Measurements from ENCODE around the gene LAMA3.

LAMA3 gene

DNA sequence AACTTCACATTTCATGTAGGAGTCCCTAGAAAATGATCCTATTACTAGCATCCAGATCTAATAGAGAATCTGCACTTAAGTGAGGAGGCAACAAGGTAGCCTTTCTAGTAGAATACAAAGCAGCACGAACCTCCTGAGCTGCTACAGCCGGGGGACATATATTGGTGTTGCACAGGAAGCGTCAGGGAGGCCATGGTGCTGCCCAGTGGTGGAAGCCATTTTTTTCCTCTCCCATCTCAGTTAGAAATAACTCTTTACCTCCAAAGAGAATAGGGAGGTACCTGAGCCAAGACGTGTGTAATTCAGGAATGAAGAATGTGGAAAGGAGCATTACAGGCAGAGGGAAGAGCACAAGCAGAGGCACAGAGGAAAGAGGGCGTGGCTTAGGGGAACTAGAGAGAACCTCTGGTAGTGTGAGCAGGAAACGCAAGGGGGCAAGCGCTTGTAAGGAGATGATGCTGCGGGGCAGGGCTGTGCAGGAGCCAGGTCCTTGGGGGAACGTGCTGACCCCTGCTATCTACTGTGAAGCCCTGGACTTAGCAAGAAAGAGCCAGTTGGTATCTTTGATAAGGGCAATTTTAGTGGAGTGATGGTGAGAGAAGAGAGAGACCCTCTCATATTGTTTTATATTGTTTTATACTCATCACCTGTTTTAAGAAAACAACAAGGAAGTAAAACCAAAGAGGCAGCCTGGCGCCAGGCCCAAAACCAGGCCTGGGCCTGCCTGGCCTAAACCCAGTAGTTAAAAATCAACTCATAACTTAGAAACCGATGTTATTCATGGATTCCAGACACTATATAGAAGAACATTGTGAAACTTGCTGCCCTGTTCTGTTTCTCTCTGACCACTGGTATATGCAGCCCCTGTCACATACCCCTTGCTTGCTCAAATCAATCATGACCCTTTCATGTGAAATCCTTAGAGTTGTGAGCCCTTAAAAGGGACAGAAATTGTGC lies 275.3 kb downstream of the LAMA3 start:
- DNase-seq (ENCODE audit: extremely low read depth, low read depth) = no peak
- TF ChIP-seq, protein P1, sequence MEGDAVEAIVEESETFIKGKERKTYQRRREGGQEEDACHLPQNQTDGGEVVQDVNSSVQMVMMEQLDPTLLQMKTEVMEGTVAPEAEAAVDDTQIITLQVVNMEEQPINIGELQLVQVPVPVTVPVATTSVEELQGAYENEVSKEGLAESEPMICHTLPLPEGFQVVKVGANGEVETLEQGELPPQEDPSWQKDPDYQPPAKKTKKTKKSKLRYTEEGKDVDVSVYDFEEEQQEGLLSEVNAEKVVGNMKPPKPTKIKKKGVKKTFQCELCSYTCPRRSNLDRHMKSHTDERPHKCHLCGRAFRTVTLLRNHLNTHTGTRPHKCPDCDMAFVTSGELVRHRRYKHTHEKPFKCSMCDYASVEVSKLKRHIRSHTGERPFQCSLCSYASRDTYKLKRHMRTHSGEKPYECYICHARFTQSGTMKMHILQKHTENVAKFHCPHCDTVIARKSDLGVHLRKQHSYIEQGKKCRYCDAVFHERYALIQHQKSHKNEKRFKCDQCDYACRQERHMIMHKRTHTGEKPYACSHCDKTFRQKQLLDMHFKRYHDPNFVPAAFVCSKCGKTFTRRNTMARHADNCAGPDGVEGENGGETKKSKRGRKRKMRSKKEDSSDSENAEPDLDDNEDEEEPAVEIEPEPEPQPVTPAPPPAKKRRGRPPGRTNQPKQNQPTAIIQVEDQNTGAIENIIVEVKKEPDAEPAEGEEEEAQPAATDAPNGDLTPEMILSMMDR (IDR thresholded peaks at IDR 0.05; ENCODE audit: low read depth, low read length, missing control alignments) = no peak
- no peak overlapping the region for H3K4me3 ChIP-seq (replicated peaks; ENCODE audit: low read depth, low read length)

DNA sequence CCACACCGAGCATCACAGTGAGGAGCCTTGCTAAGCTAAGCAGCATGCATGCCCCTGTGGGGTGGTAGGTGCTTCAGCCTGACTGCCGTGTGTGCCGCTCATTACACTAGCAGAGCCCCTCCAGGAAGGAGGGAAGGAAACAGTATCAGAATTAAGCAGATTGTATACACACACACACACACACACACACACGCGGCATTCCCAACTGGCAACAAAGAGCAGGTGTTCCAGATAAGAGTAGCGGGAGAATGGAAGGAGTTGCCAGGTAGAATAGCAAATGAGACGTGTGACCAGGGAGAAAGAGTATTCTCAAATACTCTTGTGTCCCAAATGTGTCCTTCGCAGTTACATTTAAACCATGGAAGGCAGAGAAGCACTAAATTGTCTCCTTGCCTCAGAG lies 277.7 kb downstream of the LAMA3 start:
- TF ChIP-seq, protein P1 (IDR thresholded peaks at IDR 0.05; ENCODE audit: low read depth, low read length, missing control alignments) = no peak

DNA sequence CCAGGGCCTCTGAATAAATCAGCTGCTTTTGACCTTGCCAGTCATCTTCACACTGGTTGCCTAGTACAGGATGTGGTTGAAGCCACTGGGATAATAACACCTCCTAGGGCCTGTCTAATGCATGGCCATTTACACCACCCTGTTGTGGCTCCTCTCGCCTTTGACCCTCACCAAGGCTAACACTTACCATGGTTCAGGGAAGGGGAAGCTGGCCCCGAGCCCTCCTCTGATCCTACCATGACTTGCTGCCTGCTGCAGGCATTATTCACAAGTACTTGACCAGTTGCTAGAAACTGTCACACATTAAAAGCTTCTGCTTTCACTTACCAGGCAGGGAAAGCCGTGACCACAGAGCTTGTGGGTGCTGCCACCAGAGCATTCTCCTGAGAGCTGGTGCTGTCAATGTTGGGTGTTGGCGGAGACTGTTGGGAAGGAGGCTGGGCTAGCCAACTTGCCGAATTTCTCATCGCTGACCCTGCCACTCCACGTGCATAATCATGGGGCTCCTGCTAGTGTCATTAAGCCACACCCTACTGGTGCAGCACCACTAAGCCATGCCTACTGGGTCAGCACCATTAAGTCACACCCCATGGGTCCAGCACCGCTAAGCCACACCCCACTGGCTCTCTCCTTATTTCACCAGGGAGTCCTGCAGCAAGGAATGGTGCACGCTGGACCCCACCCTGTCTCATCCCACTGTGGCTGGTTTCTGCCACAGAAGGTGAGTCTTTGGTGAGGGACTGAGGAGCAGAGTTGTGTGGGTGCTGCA lies 278.3 kb downstream of the LAMA3 start:
- no peak overlapping the region for H3K4me3 ChIP-seq (replicated peaks; ENCODE audit: low read depth, low read length)
- TF ChIP-seq, protein P1 (IDR thresholded peaks at IDR 0.05; ENCODE audit: low read depth, low read length, missing control alignments) = no peak
- DNase-seq (ENCODE audit: extremely low read depth, low read depth) = no peak

More for the DNA sequence above, 277.7 kb downstream of the LAMA3 start:
- no peak overlapping the region for H3K4me3 ChIP-seq (replicated peaks; ENCODE audit: low read depth, low read length)
- no peak for DNase-seq (ENCODE audit: extremely low read depth, low read depth)

DNA sequence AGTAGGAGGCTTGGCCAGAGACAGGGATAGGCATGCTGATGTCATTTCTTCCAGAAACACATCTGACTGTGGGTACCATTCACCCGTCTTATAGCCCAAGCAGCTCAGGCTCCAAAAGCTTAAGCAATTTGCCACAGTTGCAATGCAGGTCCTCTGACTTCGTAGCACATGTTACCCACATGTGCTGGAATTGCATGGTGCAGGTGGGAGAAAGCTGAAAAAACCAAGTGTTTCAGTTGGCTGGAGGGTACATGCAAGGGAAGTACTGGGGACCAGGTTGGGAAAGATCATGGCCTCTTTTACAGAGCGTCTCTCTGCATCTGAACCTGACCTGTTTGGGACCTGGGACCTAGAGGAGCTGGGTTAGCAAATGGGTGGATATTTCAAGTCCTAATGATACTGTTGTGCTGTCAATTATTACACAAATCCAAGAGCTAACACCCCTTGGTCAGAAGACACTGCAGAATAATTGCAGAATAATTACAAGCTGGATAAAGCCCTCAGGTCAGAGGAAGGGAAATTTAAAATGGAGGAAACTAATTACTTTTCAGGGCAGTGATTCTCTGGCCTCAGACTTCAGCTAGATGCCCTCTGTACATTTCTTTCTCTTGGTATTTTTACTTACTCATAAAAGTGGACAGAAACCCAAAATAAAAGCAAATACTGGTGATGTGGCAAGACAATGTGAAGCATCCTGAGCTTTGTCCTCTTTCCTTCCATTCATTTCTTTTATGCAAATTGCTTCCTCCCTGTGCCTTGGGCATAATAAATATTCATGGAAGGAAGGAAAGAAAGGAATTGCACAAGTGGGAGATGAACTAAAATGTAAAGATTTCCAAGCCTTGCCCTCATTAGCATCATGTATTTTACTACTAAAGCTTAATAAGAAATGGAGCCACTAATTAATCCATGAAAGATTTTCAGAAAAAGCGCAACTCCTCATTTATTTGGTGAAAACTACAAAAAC lies 279.7 kb downstream of the LAMA3 start:
- no peak overlapping the region for H3K4me3 ChIP-seq (replicated peaks; ENCODE audit: low read depth, low read length)
- no peak for DNase-seq (ENCODE audit: extremely low read depth, low read depth)
- TF ChIP-seq, protein P1 (IDR thresholded peaks at IDR 0.05; ENCODE audit: low read depth, low read length, missing control alignments) = no peak

DNA sequence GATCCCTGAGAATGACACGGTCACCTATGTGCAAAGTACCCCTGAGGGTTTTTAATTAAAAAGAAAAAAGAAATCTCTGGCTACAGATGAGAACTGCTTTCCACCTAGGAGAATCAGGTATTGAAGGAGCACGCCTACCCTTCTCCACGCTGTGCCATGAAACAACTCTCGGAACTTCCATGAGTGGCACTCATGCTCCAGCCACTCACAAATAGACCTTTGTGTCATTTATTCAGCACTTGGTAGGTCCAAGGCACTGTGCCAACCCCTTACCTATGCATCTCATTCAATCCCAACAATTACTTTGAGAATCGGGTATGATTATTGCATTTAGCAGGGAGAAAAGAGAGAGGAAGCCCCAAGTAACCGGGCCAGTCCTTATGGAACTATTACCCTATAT lies 280.4 kb downstream of the LAMA3 start:
- no peak for DNase-seq (ENCODE audit: extremely low read depth, low read depth)
- TF ChIP-seq, protein P1 (IDR thresholded peaks at IDR 0.05; ENCODE audit: low read depth, low read length, missing control alignments) = no peak
- H3K4me3 ChIP-seq (replicated peaks; ENCODE audit: low read depth, low read length) = no peak overlapping the region
